Activated CD4-positive, alpha-beta memory T cell treated with anti-CD3 and anti-CD28 coated beads, Interleukin-2, amount 10 ng/mL, durations not matched to agents 7 days and 5 days (primary cell): Measurements from ENCODE around the gene WFIKKN2. TPM values are rescaled to one million over a fixed set of nuclear protein-coding genes. Genes with fewer than 3 reads are reported as not detected.
"Not testable (repeated sequence)": the region's sequence is repeated elsewhere in the genome, so short reads cannot be mapped to it uniquely, and the experiment has no call there.

Experiments
- CTCF ChIA-PET: fragments of 350-600 bp; sonication (Branson Sonifier 250); formaldehyde crosslinking; loops from one replicate; lab custom pipeline; 2021; ENCODE audit warnings: antibody characterized with exemption, inconsistent platforms; lab: Charles Lee
- POLR2A ChIA-PET: fragments of 350-600 bp; sonication (Branson Sonifier 250); formaldehyde crosslinking; loops from one replicate; lab custom pipeline; 2021; ENCODE audit warnings: antibody characterized with exemption; lab: Charles Lee
- DNase-seq: peaks from one replicate; pipeline ENCODE4 v3.0.0-alpha.2; 2020
- H3K27ac Mint-ChIP-seq: one replicate; pipeline ENCODE4 v1.8.0; 2021; ENCODE audit warnings: mild to moderate bottlenecking, mixed read lengths
- H3K27me3 Mint-ChIP-seq: one replicate; pipeline ENCODE4 v1.8.0; 2021; ENCODE audit warnings: mixed read lengths
- H3K36me3 Mint-ChIP-seq: one replicate; pipeline ENCODE4 v1.8.0; 2021; ENCODE audit warnings: low read depth, mixed read lengths
- H3K4me1 Mint-ChIP-seq: one replicate; pipeline ENCODE4 v1.8.0; 2021; ENCODE audit warnings: mixed read lengths
- H3K4me3 Mint-ChIP-seq: one replicate; pipeline ENCODE4 v1.8.0; 2021; ENCODE audit warnings: mild to moderate bottlenecking, mixed read lengths
- H3K9me3 Mint-ChIP-seq: one replicate; pipeline ENCODE4 v1.8.0; 2021; ENCODE audit warnings: mixed read lengths
- total RNA-seq, 2 experiments: library from RNA; stranded (reverse); gene quantifications; one replicate each; pipeline ENCODE4 v1.2.3, GENCODE V29; 2021

The WFIKKN2 gene
- total RNA-seq, 2 experiments from 2014 or later: not detected

DNA sequence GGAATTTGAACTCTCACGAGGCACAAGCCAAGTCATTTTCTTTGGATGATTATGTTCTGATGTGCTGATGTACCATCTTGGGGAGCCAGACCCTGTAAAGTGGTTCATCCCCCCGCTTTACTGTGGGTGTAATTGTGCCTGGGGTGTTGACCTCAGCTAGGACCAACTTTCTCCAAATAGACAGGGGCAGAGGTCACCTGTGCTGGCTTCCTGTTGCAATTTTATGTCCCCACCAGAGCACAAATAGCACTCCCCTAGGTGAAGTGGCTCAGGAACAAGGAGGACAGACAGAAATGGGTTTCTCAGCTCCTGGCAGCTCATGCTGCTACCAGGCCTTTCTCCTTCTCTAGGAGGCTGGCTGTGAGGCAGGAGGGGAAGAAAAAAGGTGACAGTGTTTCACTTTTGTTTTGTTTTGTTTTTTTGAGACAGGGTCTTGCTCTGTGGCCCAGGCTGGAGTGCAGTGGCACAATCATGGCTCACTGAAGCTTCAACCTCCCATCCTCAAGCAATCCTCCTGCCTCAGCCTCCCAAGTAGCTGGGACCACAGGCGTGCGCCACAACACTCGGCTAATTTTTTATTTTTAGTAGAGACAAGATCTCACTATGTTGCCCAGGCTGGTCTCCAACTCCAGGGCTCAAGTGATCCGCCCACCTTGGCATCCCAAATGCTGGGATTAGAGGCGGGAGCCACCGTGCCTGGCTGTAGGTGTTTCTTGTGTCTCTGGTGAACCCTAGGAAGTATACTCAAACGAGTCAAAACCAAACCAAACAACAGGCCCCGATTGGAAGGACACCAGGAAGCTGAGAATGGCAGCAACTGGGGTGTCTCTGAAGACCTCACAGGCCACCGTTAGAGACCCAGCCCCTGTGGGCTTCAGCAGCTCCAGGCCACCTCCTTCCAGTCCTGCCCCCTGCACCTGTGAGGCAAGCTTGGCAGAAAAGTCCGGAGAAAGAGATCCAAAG lies 32.5 kb upstream of the WFIKKN2 start:
- no peak overlapping the region for H3K27ac Mint-ChIP-seq
- H3K27me3 Mint-ChIP-seq: peaks cover 5% of the 10 kb centered on the region
- H3K4me3 Mint-ChIP-seq: no peak overlapping the region
- no peak for DNase-seq
- POLR2A ChIA-PET: no interaction called here
- H3K36me3 Mint-ChIP-seq: no peaks in the 10 kb centered on the region
- no peaks in the 10 kb centered on the region for H3K4me1 Mint-ChIP-seq
- CTCF ChIA-PET: interaction anchor here (1.2 to 1.4 kb wide), 2 partner anchors 19 to 20 kb away, joined by 4 read pairs; no protein-coding TSS in a partner anchor
- no peaks in the 10 kb centered on the region for H3K9me3 Mint-ChIP-seq

- H3K4me3 Mint-ChIP-seq: no peak overlapping the region
- no peaks in the 10 kb centered on the region for H3K4me1 Mint-ChIP-seq
- CTCF ChIA-PET: interaction anchor here (1.2 to 1.4 kb wide), 2 partner anchors 20 to 21 kb away, joined by 4 read pairs; no protein-coding TSS in a partner anchor
- H3K27me3 Mint-ChIP-seq: peaks cover 5% of the 10 kb centered on the region
- DNase-seq: no peak
- no peaks in the 10 kb centered on the region for H3K36me3 Mint-ChIP-seq
- no peak overlapping the region for H3K27ac Mint-ChIP-seq
- POLR2A ChIA-PET: no interaction called here
- H3K9me3 Mint-ChIP-seq: no peaks in the 10 kb centered on the region
Observed at GRCh38 chr17:50803676-50804075, 31.7 kb upstream of the WFIKKN2 start.

GRCh38 chr17:50804749-50805475 lies 30.5 kb upstream of the WFIKKN2 start:
- H3K4me1 Mint-ChIP-seq, H3K36me3 Mint-ChIP-seq, H3K27me3 Mint-ChIP-seq, CTCF ChIA-PET, POLR2A ChIA-PET, H3K9me3 Mint-ChIP-seq, H3K4me3 Mint-ChIP-seq, DNase-seq, H3K27ac Mint-ChIP-seq: not testable (repeated sequence)

DNA sequence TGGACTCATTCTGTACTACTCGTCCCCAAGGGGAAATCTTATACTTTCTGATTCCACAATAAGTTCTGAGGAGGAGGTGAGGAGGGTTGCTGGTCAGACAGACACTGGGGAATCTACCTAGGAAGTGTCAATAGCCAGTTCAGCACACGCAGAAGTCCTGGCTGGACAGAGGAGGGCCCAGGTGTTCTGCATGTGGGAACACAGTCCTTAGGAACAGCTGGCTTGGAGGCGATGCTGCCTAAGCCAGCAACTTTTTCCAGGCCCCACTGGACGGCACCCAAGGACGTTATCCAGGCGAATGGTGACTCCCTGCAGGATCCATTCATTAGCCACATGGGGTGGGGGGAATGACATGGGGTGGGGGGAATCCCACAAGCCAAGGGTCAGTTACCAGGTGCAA lies 29.9 kb upstream of the WFIKKN2 start:
- H3K4me3 Mint-ChIP-seq: no peak overlapping the region
- ChIA-PET POLR2A (no interaction called here), CTCF (interaction anchor here (1.5 kb wide), 1 partner anchor 11 kb away, joined by 6 read pairs; no protein-coding TSS in a partner anchor)
- H3K27ac Mint-ChIP-seq: no peak overlapping the region
- no peaks in the 10 kb centered on the region for H3K9me3 Mint-ChIP-seq
- H3K4me1 Mint-ChIP-seq: no peaks in the 10 kb centered on the region
- DNase-seq: no peak
- no peaks in the 10 kb centered on the region for H3K36me3 Mint-ChIP-seq
- H3K27me3 Mint-ChIP-seq: peaks cover 5% of the 10 kb centered on the region

- no peaks in the 10 kb centered on the region for H3K36me3 Mint-ChIP-seq
- H3K4me1 Mint-ChIP-seq: no peaks in the 10 kb centered on the region
- H3K4me3 Mint-ChIP-seq: no peak overlapping the region
- ChIA-PET POLR2A (no interaction called here), CTCF (interaction anchor here (0.7 to 1.5 kb wide), 3 partner anchors 7 to 16 kb away, joined by 3 to 6 read pairs (median 3); no protein-coding TSS in a partner anchor)
- H3K9me3 Mint-ChIP-seq: no peaks in the 10 kb centered on the region
- peaks cover 1% of the 10 kb centered on the region for H3K27me3 Mint-ChIP-seq
- no peak for DNase-seq
- H3K27ac Mint-ChIP-seq: no peak overlapping the region
Observed at GRCh38 chr17:50806141-50806643, 29.2 kb upstream of the WFIKKN2 start.

- no peak overlapping the region for H3K4me3 Mint-ChIP-seq
- no peaks in the 10 kb centered on the region for H3K9me3 Mint-ChIP-seq
- DNase-seq: no peak
- ChIA-PET CTCF (interaction anchor here (1.5 kb wide), 1 partner anchor 9 kb away, joined by 6 read pairs; no protein-coding TSS in a partner anchor), POLR2A (no interaction called here)
- H3K4me1 Mint-ChIP-seq: no peaks in the 10 kb centered on the region
- no peaks in the 10 kb centered on the region for H3K36me3 Mint-ChIP-seq
- peaks cover 5% of the 10 kb centered on the region for H3K27me3 Mint-ChIP-seq
- no peak overlapping the region for H3K27ac Mint-ChIP-seq
Observed at GRCh38 chr17:50807009-50807408, 28.4 kb upstream of the WFIKKN2 start.

DNA sequence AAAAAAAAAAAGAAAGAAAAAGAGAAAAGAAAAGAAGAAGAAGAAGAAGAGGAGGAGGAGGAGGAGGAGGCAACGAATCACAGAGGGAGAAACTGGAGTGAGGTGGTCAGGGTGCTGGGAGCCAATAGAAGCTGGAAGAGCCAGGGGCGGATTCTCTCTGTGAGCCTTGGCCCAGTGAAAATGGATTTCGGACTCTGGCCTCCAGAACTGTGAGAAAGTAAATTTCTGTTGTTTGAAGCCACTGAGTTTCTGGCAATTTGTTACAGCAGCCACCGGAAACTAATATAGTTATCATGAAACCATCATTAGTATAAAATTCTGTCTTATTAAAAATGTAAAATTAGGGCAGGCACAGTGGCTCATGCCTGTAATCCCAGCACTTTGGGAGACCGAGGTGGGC lies 27.7 kb upstream of the WFIKKN2 start:
- H3K4me1 Mint-ChIP-seq: no peaks in the 10 kb centered on the region
- POLR2A ChIA-PET: no interaction called here
- no peak overlapping the region for H3K27ac Mint-ChIP-seq
- CTCF ChIA-PET: no interaction called here
- H3K4me3 Mint-ChIP-seq: no peak overlapping the region
- no peak for DNase-seq
- peaks cover 5% of the 10 kb centered on the region for H3K27me3 Mint-ChIP-seq
- no peaks in the 10 kb centered on the region for H3K9me3 Mint-ChIP-seq
- H3K36me3 Mint-ChIP-seq: no peaks in the 10 kb centered on the region

DNA sequence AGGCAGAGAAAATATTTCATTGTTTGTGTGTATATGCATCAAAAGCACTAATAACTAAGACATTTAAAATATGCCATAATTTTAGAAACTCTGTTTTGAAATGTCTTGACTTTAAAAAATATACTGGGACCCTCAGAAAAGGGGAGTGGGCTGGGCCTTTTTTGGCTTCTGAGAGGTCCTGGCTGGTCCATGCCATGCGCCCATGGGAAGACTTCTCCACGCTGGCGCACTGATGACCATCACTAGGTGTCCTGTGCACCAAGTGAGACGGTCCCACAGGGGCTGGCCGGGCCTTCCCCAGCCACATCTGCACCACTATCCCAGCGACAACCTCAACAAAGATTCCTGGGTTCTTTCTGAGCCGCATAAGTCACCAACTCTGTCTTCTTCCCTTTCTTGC lies 27.0 kb upstream of the WFIKKN2 start:
- H3K4me1 Mint-ChIP-seq: no peaks in the 10 kb centered on the region
- H3K9me3 Mint-ChIP-seq: no peaks in the 10 kb centered on the region
- peaks cover 5% of the 10 kb centered on the region for H3K27me3 Mint-ChIP-seq
- ChIA-PET CTCF (no interaction called here), POLR2A (no interaction called here)
- no peaks in the 10 kb centered on the region for H3K36me3 Mint-ChIP-seq
- H3K4me3 Mint-ChIP-seq: no peak overlapping the region
- no peak for DNase-seq
- H3K27ac Mint-ChIP-seq: no peak overlapping the region

- peaks cover 8% of the 10 kb centered on the region for H3K27me3 Mint-ChIP-seq
- POLR2A ChIA-PET: no interaction called here
Observed at GRCh38 chr17:50808888-50809287, 26.5 kb upstream of the WFIKKN2 start.

DNA sequence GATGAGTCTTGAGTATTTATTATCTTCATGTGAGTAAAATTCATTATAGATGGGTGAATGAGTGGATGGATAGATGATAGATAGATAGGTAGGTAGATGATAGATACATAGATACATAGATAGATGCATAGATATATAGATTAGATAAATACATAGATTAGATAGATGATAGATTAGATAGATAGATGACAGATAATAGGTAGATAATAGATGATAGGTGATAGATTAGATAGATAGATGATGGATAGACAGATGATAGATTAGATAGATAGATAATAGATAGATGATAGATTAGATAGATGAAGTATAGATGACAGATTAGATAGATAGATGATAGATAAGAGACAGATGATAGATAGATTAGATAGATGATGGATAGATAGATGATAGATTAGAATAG lies 21.8 kb upstream of the WFIKKN2 start:
- Mint-ChIP-seq H3K27me3 (peaks cover 21% of the 10 kb centered on the region), H3K36me3 (no peaks in the 10 kb centered on the region), H3K27ac (no peak overlapping the region), H3K9me3 (no peaks in the 10 kb centered on the region), H3K4me3 (no peak overlapping the region), H3K4me1 (peaks cover 12% of the 10 kb centered on the region)
- POLR2A ChIA-PET: no interaction called here
- CTCF ChIA-PET: no interaction called here
- no peak for DNase-seq

More at GRCh38 chr17:50808888-50809287, 26.5 kb upstream of the WFIKKN2 start:
- H3K4me3 Mint-ChIP-seq: no peak overlapping the region
- H3K36me3 Mint-ChIP-seq: no peaks in the 10 kb centered on the region
- CTCF ChIA-PET: no interaction called here
- H3K9me3 Mint-ChIP-seq: no peaks in the 10 kb centered on the region
- no peak for DNase-seq
- no peak overlapping the region for H3K27ac Mint-ChIP-seq
- H3K4me1 Mint-ChIP-seq: no peaks in the 10 kb centered on the region

DNA sequence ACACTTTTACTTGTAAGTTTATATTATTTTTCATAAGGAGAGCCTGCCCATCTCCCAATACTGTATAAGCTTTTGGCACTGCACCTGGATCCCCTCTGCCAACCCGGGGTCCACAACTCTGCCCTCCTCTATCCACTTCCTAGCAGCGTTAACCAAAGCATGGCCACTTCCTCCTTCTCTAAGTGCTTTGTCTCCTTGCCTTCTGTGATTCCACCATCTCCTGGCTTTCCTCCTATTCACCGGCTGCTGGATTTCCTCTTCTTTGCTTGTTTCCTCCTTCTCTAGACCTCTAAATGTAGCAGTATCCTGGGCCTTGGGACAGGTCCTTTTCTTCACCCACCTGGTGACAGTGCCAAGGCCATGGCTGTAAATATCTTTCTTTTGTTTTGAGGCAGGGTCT lies 20.0 kb upstream of the WFIKKN2 start:
- Mint-ChIP-seq H3K9me3 (no peaks in the 10 kb centered on the region), H3K4me3 (no peak overlapping the region), H3K4me1 (peaks cover 19% of the 10 kb centered on the region), H3K27me3 (peaks cover 29% of the 10 kb centered on the region), H3K36me3 (no peaks in the 10 kb centered on the region), H3K27ac (no peak overlapping the region)
- no peak for DNase-seq
- CTCF ChIA-PET: interaction anchor here (0.7 to 1.6 kb wide), 4 partner anchors 9 to 140 kb away, joined by 3 to 6 read pairs (median 4); no protein-coding TSS in a partner anchor
- POLR2A ChIA-PET: interaction anchor here (1.0 kb wide), 1 partner anchor 129 kb away, joined by 3 read pairs; no protein-coding TSS in a partner anchor

GRCh38 chr17:50816271-50816670 lies 19.1 kb upstream of the WFIKKN2 start:
- Mint-ChIP-seq H3K4me3 (no peak overlapping the region), H3K36me3 (no peaks in the 10 kb centered on the region), H3K27ac (no peak overlapping the region), H3K9me3 (no peaks in the 10 kb centered on the region), H3K27me3 (peaks cover 30% of the 10 kb centered on the region), H3K4me1 (peaks cover 22% of the 10 kb centered on the region)
- DNase-seq: no peak
- ChIA-PET POLR2A (interaction anchor here (1.0 kb wide), 1 partner anchor 128 kb away, joined by 3 read pairs; no protein-coding TSS in a partner anchor), CTCF (interaction anchor here (0.9 to 2.0 kb wide), 9 partner anchors 10 to 140 kb away, joined by 3 to 13 read pairs (median 6); no protein-coding TSS in a partner anchor)
